HepG2 (cell line): ENCODE data around the gene SUSD6. TPM values are rescaled to one million over a fixed set of nuclear protein-coding genes. Genes with fewer than 3 reads are reported as not detected.

Experiments used
- ATF7 ChIP-seq, 2 experiments: fragments of 450-650 bp in 1 of 2; sonication (generic) in 1 of 2; formaldehyde crosslinking in 1 of 2; IDR thresholded peaks; 2 replicates each; pipeline versions ENCODE4 v1.4.0 to v1.6.1; 2016 to 2020; ENCODE audit warnings: antibody characterized with exemption in 1 of 2, mild to moderate bottlenecking in 1 of 2, missing genetic modification reagents in 1 of 2
- BHLHE40 ChIP-seq: IDR thresholded peaks from 2 replicates; pipeline ENCODE4 v1.6.1; 2011; ENCODE audit warnings: low read length, improper control_type of control experiment
- CBX2 ChIP-seq, 2 experiments: fragments of 200-600 bp in 1 of 2; sonication (generic); formaldehyde crosslinking in 1 of 2; IDR thresholded peaks; 2 replicates each; pipeline versions ENCODE4 v1.7.0 to v1.8.1; 2018 to 2022; ENCODE audit warnings: low read depth in 2 of 2, low read length in 1 of 2, mild to moderate bottlenecking in 1 of 2, missing genetic modification reagents in 1 of 2
- CEBPG ChIP-seq: IDR thresholded peaks from 2 replicates; pipeline ENCODE4 v1.6.1; 2016
- HNRNPUL1 ChIP-seq: fragments of 200-400 bp; formaldehyde crosslinking; IDR thresholded peaks from 2 replicates; pipeline ENCODE4 v1.6.1; 2017; ENCODE audit warnings: low read depth, mild to moderate bottlenecking, low read length, moderate library complexity
- KDM5B ChIP-seq: sonication (generic); formaldehyde crosslinking; IDR thresholded peaks from 2 replicates; pipeline ENCODE4 v1.4.0; 2020; ENCODE audit warnings: missing genetic modification reagents, mild to moderate bottlenecking, borderline replicate concordance
- MTA3 ChIP-seq: sonication (generic); formaldehyde crosslinking; IDR thresholded peaks from 2 replicates; pipeline ENCODE4 v1.4.0; 2020; ENCODE audit warnings: missing genetic modification reagents
- NFE2 ChIP-seq: sonication (generic); formaldehyde crosslinking; IDR thresholded peaks from 2 replicates; pipeline ENCODE4 v1.4.0; 2020; ENCODE audit warnings: missing genetic modification reagents
- PRPF4 ChIP-seq: fragments of 200-400 bp; formaldehyde crosslinking; IDR thresholded peaks from 2 replicates; pipeline ENCODE4 v1.6.1; 2016; ENCODE audit warnings: low read length, low read depth; ENCODE audit not compliant: poor library complexity, severe bottlenecking
- RFXAP ChIP-seq: sonication (generic); formaldehyde crosslinking; IDR thresholded peaks from 2 replicates; pipeline ENCODE4 v1.4.0; 2020; ENCODE audit warnings: missing genetic modification reagents, borderline replicate concordance
- SETDB1 ChIP-seq: sonication (generic); formaldehyde crosslinking; IDR thresholded peaks from 2 replicates; pipeline ENCODE4 v1.5.1; 2020; ENCODE audit warnings: missing genetic modification reagents, mild to moderate bottlenecking, borderline replicate concordance
- SNAPC2 ChIP-seq: sonication (generic); formaldehyde crosslinking; IDR thresholded peaks from 2 replicates; pipeline ENCODE4 v1.8.1; 2022; ENCODE audit warnings: mild to moderate bottlenecking, missing genetic modification reagents
- SP5 ChIP-seq: IDR thresholded peaks from 2 replicates; pipeline ENCODE4 v1.6.1; 2016; ENCODE audit warnings: low read depth, borderline replicate concordance
- SYNCRIP ChIP-seq: fragments of 200-400 bp; formaldehyde crosslinking; IDR thresholded peaks from 2 replicates; pipeline ENCODE4 v1.6.1; 2018; ENCODE audit warnings: mild to moderate bottlenecking, low read depth, low read length; ENCODE audit not compliant: insufficient read depth
- ZNF333 ChIP-seq: sonication (generic); formaldehyde crosslinking; IDR thresholded peaks from 2 replicates; pipeline ENCODE4 v1.4.0; 2020; ENCODE audit warnings: mild to moderate bottlenecking, missing genetic modification reagents, borderline replicate concordance
- ZNF709 ChIP-seq: sonication (generic); formaldehyde crosslinking; IDR thresholded peaks from 2 replicates; pipeline ENCODE4 v1.5.0; 2020; ENCODE audit warnings: mild to moderate bottlenecking, missing genetic modification reagents
- ZNF879 ChIP-seq: sonication (generic); formaldehyde crosslinking; IDR thresholded peaks from 2 replicates; pipeline ENCODE4 v1.8.1; 2023; ENCODE audit warnings: missing genetic modification reagents
- ZZZ3 ChIP-seq: sonication (generic); formaldehyde crosslinking; IDR thresholded peaks from 2 replicates; pipeline ENCODE4 v1.4.0; 2020; ENCODE audit warnings: missing genetic modification reagents, mild to moderate bottlenecking, borderline replicate concordance
- polyA plus RNA-seq, 8 experiments: library from polyadenylated mRNA; depleted of rRNA in 3 of 8; stranded (reverse) in 7 of 8; unstranded in 1 of 8; fragments of >200 nt; fragmentation: Illumina TruSeq in 4 of 8; extraction: Trizol in 4 of 8; gene quantifications; 2 replicates each; pipeline versions ENCODE4 v1.2.1 to v1.2.3, GENCODE V29; 2011 to 2016; ENCODE audit warnings: low read depth in 4 of 8, missing spikeins in 1 of 8, mixed read lengths in 1 of 8; ENCODE audit not compliant: insufficient read depth in 1 of 8
- total RNA-seq, 5 experiments: library from RNA; depleted of rRNA; stranded (reverse); fragments of >200 nt; fragmentation: Illumina TruSeq; extraction: Trizol; gene quantifications; 2 replicates each; pipeline ENCODE4 v1.2.3, GENCODE V29; 2016; ENCODE audit warnings: low read depth in 1 of 5
- TF ChIP-seq, protein P1 (sequence below): sonication (generic); formaldehyde crosslinking; IDR thresholded peaks from 2 replicates; pipeline ENCODE4 v1.4.0; 2020; ENCODE audit warnings: mild to moderate bottlenecking, missing genetic modification reagents

The SUSD6 gene
- total and polyA plus RNA-seq, 2 of the 13 experiments (the other 11 are each of a cell fraction or from before 2014, with no cell fraction given): 7.2 to 7.4 TPM

DNA sequence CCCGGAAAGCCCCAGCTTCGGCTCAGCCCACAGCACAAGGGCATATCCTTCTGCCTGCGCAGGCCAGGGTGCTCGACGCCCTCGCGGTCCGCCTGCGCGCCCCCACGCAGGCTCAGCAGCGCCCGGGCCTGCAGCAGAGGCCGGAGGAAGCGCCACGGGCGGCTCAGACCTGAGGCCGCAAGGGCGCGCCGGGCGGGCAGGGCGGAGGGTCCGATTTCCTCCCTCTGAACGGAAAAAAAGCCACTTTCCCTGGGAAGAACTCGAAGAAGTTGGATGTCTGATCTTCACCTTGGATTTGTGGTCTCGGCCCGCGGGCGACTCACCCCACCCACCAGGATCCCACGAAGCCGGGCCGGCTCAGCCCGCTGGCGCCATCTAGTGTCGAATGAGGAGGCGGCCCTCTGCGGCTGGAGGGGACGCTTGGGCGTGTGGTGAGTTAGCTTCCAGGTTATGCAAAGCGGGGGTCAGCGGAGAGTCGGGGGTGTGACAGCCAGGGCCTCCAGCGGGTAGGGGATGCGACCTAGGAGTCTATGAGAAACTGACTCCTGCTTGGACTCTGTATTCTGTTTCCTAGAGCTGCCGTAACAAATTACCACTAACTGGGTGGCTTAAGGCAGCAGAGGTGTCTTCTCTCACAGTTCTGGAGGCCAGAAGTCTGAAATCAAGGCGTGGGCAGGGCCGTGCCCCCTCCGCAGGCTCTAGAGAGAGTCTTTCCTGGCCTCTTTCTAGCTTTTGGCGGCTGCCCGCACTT, 115.5 kb downstream of the SUSD6 start (continued):
- TF ChIP-seq HNRNPUL1 (no peak), CBX2 (IDR thresholded peaks at IDR 0.05; ENCODE audit: low read depth, low read length) (no peak), CBX2 (CRISPR knock-in tag; IDR thresholded peaks at IDR 0.05; ENCODE audit: low read depth) (no peak), ATF7 (IDR thresholded peaks at IDR 0.05) (no peak), ATF7 (CRISPR knock-in tag; IDR thresholded peaks at IDR 0.05) (no peak), RFXAP (CRISPR knock-in tag) (no peak), MTA3 (no peak), KDM5B (peak; percentile 63; the same call in 1 of the 2 replicates), ZZZ3 (no peak), BHLHE40 (no peak), SETDB1 (CRISPR knock-in tag) (no peak), SP5 (0 out of 2 replicates have a peak, but pooled peaks have one; percentile 18), PRPF4 (no peak), NFE2 (CRISPR knock-in tag) (no peak), SYNCRIP (no peak), CEBPG (peak; percentile 25; the same call in 1 of the 2 replicates), ZNF333 (CRISPR knock-in tag) (0 out of 2 replicates have a peak, but pooled peaks have one; percentile 17), ZNF879 (CRISPR knock-in tag) (no peak), ZNF709 (CRISPR knock-in tag) (no peak), SNAPC2 (CRISPR knock-in tag) (no peak)
- TF ChIP-seq, protein P1, sequence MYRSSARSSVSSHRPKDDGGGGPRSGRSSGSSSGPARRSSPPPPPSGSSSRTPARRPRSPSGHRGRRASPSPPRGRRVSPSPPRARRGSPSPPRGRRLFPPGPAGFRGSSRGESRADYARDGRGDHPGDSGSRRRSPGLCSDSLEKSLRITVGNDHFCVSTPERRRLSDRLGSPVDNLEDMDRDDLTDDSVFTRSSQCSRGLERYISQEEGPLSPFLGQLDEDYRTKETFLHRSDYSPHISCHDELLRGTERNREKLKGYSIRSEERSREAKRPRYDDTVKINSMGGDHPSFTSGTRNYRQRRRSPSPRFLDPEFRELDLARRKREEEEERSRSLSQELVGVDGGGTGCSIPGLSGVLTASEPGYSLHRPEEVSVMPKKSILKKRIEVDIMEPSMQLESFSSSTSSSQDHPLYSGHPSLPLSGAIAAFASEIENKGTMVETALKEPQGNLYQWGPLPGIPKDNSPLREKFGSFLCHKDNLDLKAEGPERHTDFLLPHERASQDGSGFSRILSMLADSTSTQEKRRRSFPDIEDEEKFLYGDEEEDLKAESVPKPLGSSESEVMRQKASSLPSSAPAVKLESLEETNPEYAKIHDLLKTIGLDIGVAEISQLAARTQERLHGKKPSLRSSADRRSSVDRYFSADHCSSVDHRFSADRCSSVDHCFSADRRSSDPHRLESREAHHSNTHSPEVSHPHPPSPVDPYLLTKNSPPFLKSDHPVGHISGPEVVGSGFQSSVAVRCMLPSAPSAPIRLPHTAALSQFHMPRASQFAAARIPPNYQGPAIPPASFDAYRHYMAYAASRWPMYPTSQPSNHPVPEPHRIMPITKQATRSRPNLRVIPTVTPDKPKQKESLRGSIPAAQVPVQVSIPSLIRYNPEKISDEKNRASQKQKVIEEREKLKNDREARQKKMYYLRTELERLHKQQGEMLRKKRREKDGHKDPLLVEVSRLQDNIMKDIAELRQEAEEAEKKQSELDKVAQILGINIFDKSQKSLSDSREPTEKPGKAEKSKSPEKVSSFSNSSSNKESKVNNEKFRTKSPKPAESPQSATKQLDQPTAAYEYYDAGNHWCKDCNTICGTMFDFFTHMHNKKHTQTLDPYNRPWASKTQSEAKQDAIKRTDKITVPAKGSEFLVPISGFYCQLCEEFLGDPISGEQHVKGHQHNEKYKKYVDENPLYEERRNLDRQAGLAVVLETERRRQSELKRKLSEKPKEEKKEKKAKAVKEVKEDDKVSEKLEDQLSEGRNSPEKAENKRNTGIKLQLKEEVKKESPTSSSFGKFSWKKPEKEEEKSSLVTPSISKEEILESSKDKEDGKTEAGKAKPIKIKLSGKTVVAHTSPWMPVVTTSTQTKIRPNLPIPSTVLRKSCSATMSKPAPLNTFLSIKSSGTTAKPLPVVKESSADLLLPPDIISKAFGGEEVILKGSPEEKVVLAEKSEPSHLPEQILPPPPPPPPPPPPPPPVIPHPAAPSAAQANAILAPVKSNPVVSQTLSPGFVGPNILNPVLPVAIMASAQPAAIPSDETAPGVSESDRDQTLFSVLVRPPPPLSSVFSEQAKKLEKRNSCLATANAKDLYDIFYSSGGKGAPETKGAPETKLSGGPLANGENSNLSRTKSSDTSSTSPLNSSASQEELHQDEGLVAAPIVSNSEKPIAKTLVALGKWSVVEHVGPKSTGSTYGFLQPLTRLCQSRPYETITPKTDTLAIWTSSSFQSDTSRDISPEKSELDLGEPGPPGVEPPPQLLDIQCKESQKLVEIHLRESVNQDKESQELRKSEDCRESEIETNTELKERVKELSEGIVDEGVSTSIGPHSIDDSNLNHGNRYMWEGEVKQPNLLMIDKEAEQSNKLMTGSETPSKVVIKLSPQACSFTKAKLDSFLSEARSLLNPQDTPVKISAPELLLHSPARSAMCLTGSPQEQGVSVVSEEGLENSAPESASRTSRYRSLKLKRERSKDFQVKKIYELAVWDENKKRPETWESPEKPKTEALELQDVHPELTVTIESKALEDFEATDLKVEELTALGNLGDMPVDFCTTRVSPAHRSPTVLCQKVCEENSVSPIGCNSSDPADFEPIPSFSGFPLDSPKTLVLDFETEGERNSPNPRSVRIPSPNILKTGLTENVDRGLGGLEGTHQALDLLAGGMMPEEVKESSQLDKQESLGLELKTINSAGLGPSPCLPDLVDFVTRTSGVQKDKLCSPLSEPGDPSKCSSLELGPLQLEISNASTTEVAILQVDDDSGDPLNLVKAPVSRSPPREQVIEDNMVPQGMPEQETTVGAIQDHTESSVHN (CRISPR knock-in tag): no peak
